Measurements from ENCODE around the gene HNRNPLL. TPM values are rescaled to one million over a fixed set of nuclear protein-coding genes. Genes with fewer than 3 reads are reported as not detected.

HNRNPLL gene
- total RNA-seq, 1 experiment from 2014 or later = 73.8 TPM

DNA sequence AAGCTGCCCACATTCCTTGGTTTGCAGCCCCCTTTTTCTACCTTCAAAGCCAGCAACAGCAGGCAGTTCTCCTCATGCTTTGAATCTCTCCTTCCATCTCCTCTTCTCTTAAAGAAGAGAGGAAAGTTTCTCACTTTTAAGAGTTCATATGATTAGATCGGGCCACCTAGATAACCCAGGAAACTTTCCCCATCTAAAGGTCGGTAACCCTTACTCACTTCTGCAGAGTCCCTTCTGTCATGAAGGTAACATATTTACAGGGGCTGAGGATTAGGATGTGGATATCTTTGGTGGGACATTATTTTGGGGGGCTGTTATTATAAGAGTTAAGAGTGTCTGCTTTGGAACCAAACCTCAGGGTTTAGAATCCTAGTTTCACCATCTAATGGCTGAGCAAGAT is 51.0 kb downstream of the HNRNPLL start:
- H3K4me3 ChIP-seq (ENCODE audit: low read depth, low read length, poor library complexity, severe bottlenecking) = no peak overlapping the region
- no peaks in the 10 kb centered on the region for H3K9me3 ChIP-seq (ENCODE audit: low read depth, low read length, poor library complexity, severe bottlenecking)
- DNase-seq (ENCODE audit: low spot score) = no peak
- ChIA-PET CTCF (no interaction called here), POLR2A (ENCODE audit: low non-redundant PET) (no interaction called here)
- no peaks in the 10 kb centered on the region for H3K27me3 ChIP-seq (replicated peaks; ENCODE audit: insufficient read depth, low read depth, low read length, poor library complexity)
- no peak for TF ChIP-seq EZH2 (IDR thresholded peaks at IDR 0.05; ENCODE audit: borderline replicate concordance, low read depth, low read length, poor library complexity, severe bottlenecking)
- H3K36me3 ChIP-seq (ENCODE audit: insufficient read depth, low read length, poor library complexity, severe bottlenecking) = no peaks in the 10 kb centered on the region
- no peaks in the 10 kb centered on the region for H3K4me1 ChIP-seq (ENCODE audit: insufficient read depth, low read length, poor library complexity, severe bottlenecking)
- intact Hi-C loops (cut with micrococcal nuclease; ENCODE audit: unreplicated experiment) = no loop called here
- no peak overlapping the region for H3K27ac ChIP-seq (ENCODE audit: low read depth, low read length, poor library complexity, severe bottlenecking)
- no TSS peak for BruUV-seq (replicated peaks)

DNA sequence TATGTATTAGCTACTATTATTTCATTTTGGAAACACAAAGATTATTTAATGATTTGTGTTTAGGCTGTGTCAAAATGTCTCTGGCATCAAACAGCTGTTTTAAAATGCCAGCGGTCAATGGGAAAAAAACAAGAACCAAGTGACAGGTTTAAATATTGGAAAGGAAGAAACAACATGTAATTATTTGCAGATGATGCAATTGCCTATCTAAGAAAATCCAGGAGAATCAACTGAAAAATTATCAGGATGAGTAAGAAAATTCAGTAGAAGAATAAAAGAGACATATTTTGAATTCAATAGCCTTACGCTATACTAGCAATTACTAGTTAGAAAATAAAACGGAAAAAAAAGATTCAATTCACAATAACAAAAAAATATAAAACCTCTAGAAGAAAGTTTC is 51.6 kb downstream of the HNRNPLL start:
- Histone ChIP-seq H3K27me3 (replicated peaks; ENCODE audit: insufficient read depth, low read depth, low read length, poor library complexity) (no peaks in the 10 kb centered on the region), H3K4me3 (ENCODE audit: low read depth, low read length, poor library complexity, severe bottlenecking) (no peak overlapping the region), H3K4me1 (ENCODE audit: insufficient read depth, low read length, poor library complexity, severe bottlenecking) (no peaks in the 10 kb centered on the region), H3K36me3 (ENCODE audit: insufficient read depth, low read length, poor library complexity, severe bottlenecking) (no peaks in the 10 kb centered on the region), H3K9me3 (ENCODE audit: low read depth, low read length, poor library complexity, severe bottlenecking) (no peaks in the 10 kb centered on the region), H3K27ac (ENCODE audit: low read depth, low read length, poor library complexity, severe bottlenecking) (no peak overlapping the region)
- TF ChIP-seq, protein P1, sequence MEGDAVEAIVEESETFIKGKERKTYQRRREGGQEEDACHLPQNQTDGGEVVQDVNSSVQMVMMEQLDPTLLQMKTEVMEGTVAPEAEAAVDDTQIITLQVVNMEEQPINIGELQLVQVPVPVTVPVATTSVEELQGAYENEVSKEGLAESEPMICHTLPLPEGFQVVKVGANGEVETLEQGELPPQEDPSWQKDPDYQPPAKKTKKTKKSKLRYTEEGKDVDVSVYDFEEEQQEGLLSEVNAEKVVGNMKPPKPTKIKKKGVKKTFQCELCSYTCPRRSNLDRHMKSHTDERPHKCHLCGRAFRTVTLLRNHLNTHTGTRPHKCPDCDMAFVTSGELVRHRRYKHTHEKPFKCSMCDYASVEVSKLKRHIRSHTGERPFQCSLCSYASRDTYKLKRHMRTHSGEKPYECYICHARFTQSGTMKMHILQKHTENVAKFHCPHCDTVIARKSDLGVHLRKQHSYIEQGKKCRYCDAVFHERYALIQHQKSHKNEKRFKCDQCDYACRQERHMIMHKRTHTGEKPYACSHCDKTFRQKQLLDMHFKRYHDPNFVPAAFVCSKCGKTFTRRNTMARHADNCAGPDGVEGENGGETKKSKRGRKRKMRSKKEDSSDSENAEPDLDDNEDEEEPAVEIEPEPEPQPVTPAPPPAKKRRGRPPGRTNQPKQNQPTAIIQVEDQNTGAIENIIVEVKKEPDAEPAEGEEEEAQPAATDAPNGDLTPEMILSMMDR (conservative IDR thresholded peaks at IDR 0.05; ENCODE audit: low read depth, low read length) = no peak
- no peak for TF ChIP-seq EZH2 (IDR thresholded peaks at IDR 0.05; ENCODE audit: borderline replicate concordance, low read depth, low read length, poor library complexity, severe bottlenecking)
- CTCF ChIA-PET = no interaction called here
- intact Hi-C loops (cut with micrococcal nuclease; ENCODE audit: unreplicated experiment) = no loop called here
- POLR2A ChIA-PET (ENCODE audit: low non-redundant PET) = no interaction called here
- no peak for DNase-seq (ENCODE audit: low spot score)
- no TSS peak for BruUV-seq (replicated peaks)

DNA sequence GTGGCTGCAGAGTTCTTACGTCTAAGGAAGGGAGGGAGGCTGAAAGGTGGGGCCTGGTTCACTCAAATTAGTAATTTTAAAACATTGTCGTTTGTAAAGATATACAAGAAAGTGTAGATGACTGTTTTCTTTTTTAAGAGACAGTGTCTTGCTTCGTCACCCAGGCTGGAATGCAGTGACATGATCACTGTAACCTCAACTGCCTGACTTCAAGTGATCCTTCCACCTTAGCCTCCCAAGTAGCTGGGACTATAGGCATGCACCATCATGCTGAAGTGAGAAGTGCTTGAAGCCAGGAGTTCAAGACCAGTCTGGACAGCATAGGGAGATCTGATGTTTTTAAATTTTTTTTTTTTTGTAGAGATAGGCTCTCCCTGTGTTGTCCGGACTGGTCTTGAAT is 52.9 kb downstream of the HNRNPLL start:
- intact Hi-C loops (cut with micrococcal nuclease; ENCODE audit: unreplicated experiment) = no loop called here
- Histone ChIP-seq H3K27me3 (replicated peaks; ENCODE audit: insufficient read depth, low read depth, low read length, poor library complexity) (no peaks in the 10 kb centered on the region), H3K36me3 (ENCODE audit: insufficient read depth, low read length, poor library complexity, severe bottlenecking) (no peaks in the 10 kb centered on the region), H3K4me3 (ENCODE audit: low read depth, low read length, poor library complexity, severe bottlenecking) (no peak overlapping the region), H3K27ac (ENCODE audit: low read depth, low read length, poor library complexity, severe bottlenecking) (no peak overlapping the region), H3K4me1 (ENCODE audit: insufficient read depth, low read length, poor library complexity, severe bottlenecking) (no peaks in the 10 kb centered on the region), H3K9me3 (ENCODE audit: low read depth, low read length, poor library complexity, severe bottlenecking) (peaks cover under 1% of the 10 kb centered on the region)
- TF ChIP-seq EZH2 (IDR thresholded peaks at IDR 0.05; ENCODE audit: borderline replicate concordance, low read depth, low read length, poor library complexity, severe bottlenecking) = no peak
- TF ChIP-seq, protein P1 (conservative IDR thresholded peaks at IDR 0.05; ENCODE audit: low read depth, low read length) = no peak
- BruUV-seq (replicated peaks) = no TSS peak
- no peak for DNase-seq (ENCODE audit: low spot score)
- CTCF ChIA-PET = no interaction called here
- POLR2A ChIA-PET (ENCODE audit: low non-redundant PET) = interaction anchor here (0.6 kb wide), 1 partner anchor 13 kb away, joined by 3 read pairs; no protein-coding TSS in a partner anchor

DNA sequence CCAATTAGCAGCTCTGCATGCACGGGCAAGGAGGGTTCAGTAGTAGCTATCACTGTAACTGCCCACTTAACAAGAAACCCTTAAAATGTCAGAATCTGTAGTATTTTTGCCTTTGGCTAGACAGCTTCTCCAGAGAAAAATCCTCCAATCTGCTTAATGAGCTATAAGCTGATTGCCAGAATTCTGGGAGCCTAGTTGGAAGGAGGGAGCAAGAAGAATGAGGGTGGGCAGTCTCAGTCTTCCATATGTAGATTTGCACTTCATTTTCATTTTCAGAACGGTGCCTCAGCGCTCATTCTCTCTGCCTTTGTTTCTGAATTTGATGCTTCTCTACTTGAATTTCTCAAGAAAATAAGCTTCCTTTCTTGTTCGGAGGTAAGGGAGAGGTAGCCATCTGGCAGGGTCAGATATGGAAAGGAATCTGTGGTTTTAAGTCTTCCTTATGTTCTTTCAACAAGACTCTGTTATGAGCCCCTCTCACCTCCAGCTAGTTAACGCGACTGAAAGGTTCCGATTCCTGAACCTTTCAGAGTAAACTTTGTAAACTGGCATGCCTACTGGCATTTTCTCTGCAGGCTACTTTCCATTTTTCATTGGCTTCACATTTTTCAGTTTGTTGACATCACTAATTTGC is 53.5 kb downstream of the HNRNPLL start:
- H3K27me3 ChIP-seq (replicated peaks; ENCODE audit: insufficient read depth, low read depth, low read length, poor library complexity) = no peaks in the 10 kb centered on the region
- ChIA-PET POLR2A (ENCODE audit: low non-redundant PET) (no interaction called here), CTCF (no interaction called here)
- H3K36me3 ChIP-seq (ENCODE audit: insufficient read depth, low read length, poor library complexity, severe bottlenecking) = no peaks in the 10 kb centered on the region
- no peaks in the 10 kb centered on the region for H3K4me1 ChIP-seq (ENCODE audit: insufficient read depth, low read length, poor library complexity, severe bottlenecking)
- no TSS peak for BruUV-seq (replicated peaks)
- H3K4me3 ChIP-seq (ENCODE audit: low read depth, low read length, poor library complexity, severe bottlenecking) = no peak overlapping the region
- intact Hi-C loops (cut with micrococcal nuclease; ENCODE audit: unreplicated experiment) = no loop called here
- DNase-seq (ENCODE audit: low spot score) = no peak
- peaks cover 4% of the 10 kb centered on the region for H3K9me3 ChIP-seq (ENCODE audit: low read depth, low read length, poor library complexity, severe bottlenecking)
- TF ChIP-seq, protein P1 (conservative IDR thresholded peaks at IDR 0.05; ENCODE audit: low read depth, low read length) = no peak
- no peak for TF ChIP-seq EZH2 (IDR thresholded peaks at IDR 0.05; ENCODE audit: borderline replicate concordance, low read depth, low read length, poor library complexity, severe bottlenecking)
- H3K27ac ChIP-seq (ENCODE audit: low read depth, low read length, poor library complexity, severe bottlenecking) = no peak overlapping the region
